Spleen (tissue), 11 donors: Measurements from ENCODE around the gene KCTD14. TPM values are rescaled to one million over a fixed set of nuclear protein-coding genes. Genes with fewer than 3 reads are reported as not detected.

ENCODE experiments used
- DNase-seq: peaks from one replicate; pipeline ENCODE4 v3.0.0-alpha.2; 2020
- H3K27ac ChIP-seq, 8 donors: fragments of 200-600 bp; sonication (generic) in 7 of 8; 1 replicate in 4 of 8; 2 replicates in 4 of 8; pipeline versions ENCODE4 v1.5.0 to v1.8.0; 2016 to 2021; ENCODE audit warnings: inconsistent platforms in 4 of 8, mild to moderate bottlenecking in 4 of 8, moderate library complexity in 1 of 8
- H3K27me3 ChIP-seq, 7 donors: fragments of 200-600 bp; sonication (generic) in 6 of 7; replicated peaks in 1 of 7; 1 replicate in 4 of 7; 2 replicates in 3 of 7; pipeline versions ENCODE4 v1.5.0 to v1.8.0; 2016 to 2021; ENCODE audit warnings: inconsistent platforms in 3 of 7, mild to moderate bottlenecking in 1 of 7
- H3K36me3 ChIP-seq, 6 donors: fragments of 200-600 bp; sonication (generic) in 5 of 6; 1 replicate in 4 of 6; 2 replicates in 2 of 6; pipeline versions ENCODE4 v1.5.0 to v1.8.0; 2016 to 2021; ENCODE audit warnings: inconsistent platforms in 2 of 6
- H3K4me1 ChIP-seq, 6 donors: fragments of 200-600 bp; sonication (generic) in 5 of 6; 1 replicate in 3 of 6; 2 replicates in 3 of 6; pipeline versions ENCODE4 v1.5.0 to v1.8.0; 2016 to 2021; ENCODE audit warnings: inconsistent platforms in 3 of 6
- H3K4me3 ChIP-seq, 8 donors: fragments of 200-600 bp; sonication (generic) in 7 of 8; 1 replicate in 4 of 8; 2 replicates in 4 of 8; pipeline versions ENCODE4 v1.5.0 to v1.8.0; 2016 to 2021; ENCODE audit warnings: inconsistent platforms in 4 of 8, mild to moderate bottlenecking in 4 of 8, moderate library complexity in 2 of 8
- H3K9me3 ChIP-seq, 8 donors: fragments of 200-600 bp; sonication (generic) in 7 of 8; 1 replicate in 4 of 8; 2 replicates in 4 of 8; pipeline versions ENCODE4 v1.5.0 to v1.8.0; 2016 to 2021; ENCODE audit warnings: inconsistent platforms in 4 of 8
- CTCF ChIP-seq, 11 experiments: fragments of 200-600 bp in 7 of 11; fragments of 450-650 bp in 4 of 11; sonication (generic) in 4 of 11; IDR thresholded peaks in 8 of 11; conservative IDR thresholded peaks in 3 of 11; 1 replicate in 7 of 11; 2 replicates in 4 of 11; pipeline versions ENCODE4 v1.4.0 to v1.8.0; 2016 to 2021; ENCODE audit warnings: antibody characterized with exemption in 11 of 11, inconsistent platforms in 4 of 11, mild to moderate bottlenecking in 1 of 11
- POLR2A ChIP-seq, 3 donors: fragments of 450-650 bp; IDR thresholded peaks; one replicate each; pipeline ENCODE4 v1.5.1; 2017; ENCODE audit warnings: antibody characterized with exemption in 3 of 3, mild to moderate bottlenecking in 1 of 3
- POLR2AphosphoS5 ChIP-seq, 3 donors: sonication (generic); formaldehyde crosslinking; IDR thresholded peaks; one replicate each; pipeline ENCODE4 v1.5.1; 2017; ENCODE audit warnings: antibody characterized with exemption in 3 of 3
- WGBS, 5 donors: extraction: QIAGEN DNeasy Blood & Tissue Kit in 3 of 5; methylation state at CpG; one replicate each; pipeline versions ENCODE4 v1.1.5 to v1.1.7; 2013 to 2018; 5-methylcytosine and 5-hydroxymethylcytosine counted together
- intact Hi-C: fragments of 100-400 bp; cut with DNase I; formaldehyde crosslinking; loops from one replicate; pipeline ENCODE4 v1.15.0; 2023; ENCODE audit warnings: low total_unique reads
- polyA plus RNA-seq, 3 donors: library from polyadenylated mRNA; stranded (reverse); fragments of 200-250 nt; gene quantifications; one replicate each; pipeline ENCODE4 v1.2.1, GENCODE V29; 2013
- total RNA-seq, 7 donors: library from RNA; depleted of rRNA in 3 of 7; stranded (reverse); fragments of >200 nt in 3 of 7; fragmentation: NEBNext Ultra II Directional in 4 of 7; extraction: Animal tissue kit (Norgen Biotek cat#: 25700) in 4 of 7; gene quantifications; one replicate each; pipeline versions ENCODE4 v1.1.0 to v1.2.1, GENCODE V29; 2016 to 2021
- donor health status: healthy with polysubstance abuse.
- donor health status: DM: no; HTN: no; CAD: no; lungs with moderate emphysema.
- donor health status: DM: no; HTN: no; CAD: no.
- donor health status: Bipolar disorder and iron deficiency.
- donor health status: healthy.
- donor health status: DM: no; HTN: no; CAD: no.
- donor health status: DM: yes; HTN: yes; CAD: no.

The KCTD14 gene
- total and polyA plus RNA-seq, 10 donors = 0.20 to 0.82 (median 0.51) TPM; not detected in 2

- H3K27ac ChIP-seq = no peak overlapping the region
- intact Hi-C loops = no loop called here
- TF ChIP-seq POLR2A (IDR thresholded peaks at IDR 0.05) (no peak), POLR2AphosphoS5 (IDR thresholded peaks at IDR 0.05) (no peak), CTCF (IDR thresholded peaks at IDR 0.05 in 8 of 11, conservative IDR thresholded peaks at IDR 0.05 in 3 of 11) (no peak)
- H3K9me3 ChIP-seq = no peaks in the 10 kb centered on the region
- no peak for DNase-seq
- peaks cover 0 to 9% (median 0%) of the 10 kb centered on the region in 6 donors for H3K4me1 ChIP-seq
- no peak overlapping the region for H3K4me3 ChIP-seq
- H3K27me3 ChIP-seq = no peaks in the 10 kb centered on the region
- H3K36me3 ChIP-seq = peaks cover 0 to 42% (median 3%) of the 10 kb centered on the region in 6 donors
- 90 to 98% (median 94%) methylated on average over 2 of the region's 2 CpGs for WGBS, 5 donors
These were observed 56.7 kb downstream of the KCTD14 start for GRCh38 chr11:77966338-77966737.

Other genes starting within 250 kb of the KCTD14 start
- 10 to 100 TPM; 64.4 to 82.1 (median 66.9) TPM for gene RSF1, start 202.6 kb downstream of the KCTD14 start, total RNA-seq
- gene RSF1, start 202.6 kb downstream of the KCTD14 start, polyA plus RNA-seq = 1 to 10 TPM; 6.1 to 8.7 (median 6.7) TPM
- 10 to 100 TPM in 6 of 7 donors, 1 to 10 TPM in 1; 9.5 to 23.7 (median 21.4) TPM for gene AAMDC, start 202.1 kb downstream of the KCTD14 start, total RNA-seq
- 10 to 100 TPM; 22.2 to 37.2 (median 28.0) TPM for gene AAMDC, start 202.1 kb downstream of the KCTD14 start, polyA plus RNA-seq
- gene INTS4, start 28.6 kb downstream of the KCTD14 start, total RNA-seq = 10 to 100 TPM; 40.6 to 68.5 (median 54.9) TPM
- 10 to 100 TPM; 17.7 to 27.0 (median 22.2) TPM for gene INTS4, start 28.6 kb downstream of the KCTD14 start, polyA plus RNA-seq
- gene THRSP, start 40.6 kb upstream of the KCTD14 start, total RNA-seq = not detected
- under 1 TPM in 2 of 3 donors, not detected in 1; 0.13 to 0.29 TPM for gene THRSP, start 40.6 kb upstream of the KCTD14 start, polyA plus RNA-seq
- 100 to 1,000 TPM in 2 of 7 donors, 10 to 100 TPM in 5; 44.1 to 113 (median 94.7) TPM for gene NDUFC2, start 56.6 kb upstream of the KCTD14 start, total RNA-seq
- 100 to 1,000 TPM in 2 of 3 donors, 10 to 100 TPM in 1; 60.7 to 135 (median 100) TPM for gene NDUFC2, start 56.6 kb upstream of the KCTD14 start, polyA plus RNA-seq
- 10 to 100 TPM; 17.4 to 35.7 (median 29.3) TPM for gene ALG8, start 116.3 kb upstream of the KCTD14 start, total RNA-seq
- gene ALG8, start 116.3 kb upstream of the KCTD14 start, polyA plus RNA-seq = 10 to 100 TPM; 30.7 to 34.0 (median 32.7) TPM
- 10 to 100 TPM in 2 of 7 donors, 1 to 10 TPM in 5; 6.0 to 13.6 (median 7.2) TPM for gene KCTD21, start 165.3 kb upstream of the KCTD14 start, total RNA-seq
- gene KCTD21, start 165.3 kb upstream of the KCTD14 start, polyA plus RNA-seq = 1 to 10 TPM; 1.2 to 3.4 (median 1.4) TPM
- 1 to 10 TPM; 5.6 to 9.5 (median 6.5) TPM for gene USP35, start 165.6 kb upstream of the KCTD14 start, total RNA-seq
- 1 to 10 TPM; 1.6 to 6.5 (median 1.6) TPM for gene USP35, start 165.6 kb upstream of the KCTD14 start, polyA plus RNA-seq